ENCODE data around the gene LINGO1.

GRCh38 chr15:77607111-77607893 lies 25.4 kb downstream of the LINGO1 start:
- TF ChIP-seq CTCF (IDR thresholded peaks at IDR 0.05), result no peak
- no peak for TF ChIP-seq POLR2A (IDR thresholded peaks at IDR 0.05)
